ENCODE data around the gene FGF9. TPM values are rescaled to one million over a fixed set of nuclear protein-coding genes. Genes with fewer than 3 reads are reported as not detected.
A peak's percentile ranks its signal among the peaks of the same experiment; 100 is the strongest.

The FGF9 gene
- polyA plus RNA-seq, 2 of the 4 experiments (the other 2 are of a cell fraction), result not detected

GRCh38 chr13:21676611-21677021, 5.7 kb downstream of the FGF9 start:
- FAIRE-seq (no peak), DNase-seq (ENCODE audit: low read depth in 1 of 2, low spot score in 1 of 2) (no peak), ATAC-seq (peak in 1 of 2 experiments; percentile 54; a peak in 3 of 6 replicates)
- peaks cover 19% of the 10 kb centered on the region; the same call in 2 of the 3 replicates for H3K4me1 ChIP-seq
- no peaks in the 10 kb centered on the region for H3K9me3 ChIP-seq
- H3K27ac ChIP-seq, result no peak overlapping the region
- no peak overlapping the region for H3K4me3 ChIP-seq
- ChIA-PET CTCF (no interaction called here), POLR2A (no interaction called here)
- 38% methylated on average over 4 of the region's 6 CpGs for WGBS (ENCODE audit: missing lambda C conversion rate)
- no peak overlapping the region for H3K4me2 ChIP-seq
- TF ChIP-seq MAZ (IDR thresholded peaks at IDR 0.05; ENCODE audit: borderline replicate concordance, low read depth, low read length) (no peak), RAD21 (conservative IDR thresholded peaks at IDR 0.05 in 1 of 2, IDR thresholded peaks at IDR 0.05 in 1 of 2) (0 out of 5 replicates have a peak, but pooled peaks of 1 of the 2 experiments have one; percentile 11), TP53 (CRISPR knock-in tag; IDR thresholded peaks at IDR 0.05) (no peak), POLR2A (IDR thresholded peaks at IDR 0.05; ENCODE audit: low read length) (no peak)

GRCh38 chr13:21677075-21677623, 6.3 kb downstream of the FGF9 start:
- TF ChIP-seq E2F6 (IDR thresholded peaks at IDR 0.05; ENCODE audit: borderline replicate concordance, low read depth) (no peak), MAZ (IDR thresholded peaks at IDR 0.05; ENCODE audit: borderline replicate concordance, low read depth, low read length) (no peak), NPAS2 (CRISPR knock-in tag; IDR thresholded peaks at IDR 0.05; ENCODE audit: borderline replicate concordance) (no peak), ESRRA (IDR thresholded peaks at IDR 0.05; ENCODE audit: borderline replicate concordance, low read length) (no peak), HDAC2 (IDR thresholded peaks at IDR 0.05) (no peak), HEYL (CRISPR knock-in tag; IDR thresholded peaks at IDR 0.05) (no peak), HOXB13 (CRISPR knock-in tag; IDR thresholded peaks at IDR 0.05; ENCODE audit: low read depth) (no peak), EP300 (IDR thresholded peaks at IDR 0.05) (no peak), CEBPB (IDR thresholded peaks at IDR 0.05) (no peak), NR3C1 (IDR thresholded peaks at IDR 0.05) (no peak), JUN (IDR thresholded peaks at IDR 0.05) (no peak), ZC3H11A (IDR thresholded peaks at IDR 0.05) (no peak), RFX5 (IDR thresholded peaks at IDR 0.05) (no peak)
- Histone ChIP-seq H3K4me2 (no peak overlapping the region), H3K9me3 (no peaks in the 10 kb centered on the region), H3K4me1 (peaks cover 14% of the 10 kb centered on the region; the same call in 2 of the 3 replicates), H3K27ac (no peak overlapping the region), H3K4me3 (no peak overlapping the region)
- 15% methylated on average over 3 of the region's 3 CpGs for WGBS (ENCODE audit: missing lambda C conversion rate)
- CTCF ChIA-PET, result no interaction called here
- DNase-seq (ENCODE audit: low read depth in 1 of 2, low spot score in 1 of 2) (no peak), ATAC-seq (no peak), FAIRE-seq (no peak)
- POLR2A ChIA-PET, result no interaction called here

- DNase-seq (ENCODE audit: low read depth in 1 of 2, low spot score in 1 of 2) (no peak), ATAC-seq (no peak), FAIRE-seq (no peak)
- no peak for TF ChIP-seq MYC (IDR thresholded peaks at IDR 0.05; ENCODE audit: borderline replicate concordance, low read length)
- no peak for TF ChIP-seq TFCP2L1 (CRISPR knock-in tag; IDR thresholded peaks at IDR 0.05)
- no peak for TF ChIP-seq KDM5A (IDR thresholded peaks at IDR 0.05)
- no peak for TF ChIP-seq ATOH8 (CRISPR knock-in tag; IDR thresholded peaks at IDR 0.05; ENCODE audit: low read depth)
- no peak for TF ChIP-seq HEYL (CRISPR knock-in tag; IDR thresholded peaks at IDR 0.05)
- no peak for TF ChIP-seq SREBF2 (IDR thresholded peaks at IDR 0.05)
- no peak for TF ChIP-seq FOXS1 (CRISPR knock-in tag; IDR thresholded peaks at IDR 0.05)
- no peak for TF ChIP-seq ZFP36 (IDR thresholded peaks at IDR 0.05; ENCODE audit: borderline replicate concordance, partially characterized antibody)
- no peak for TF ChIP-seq CBX2 (IDR thresholded peaks at IDR 0.05; ENCODE audit: borderline replicate concordance, low read depth)
- no peak for TF ChIP-seq RNF2 (IDR thresholded peaks at IDR 0.05; ENCODE audit: borderline replicate concordance, low read depth)
- no peak for TF ChIP-seq SMC3 (IDR thresholded peaks at IDR 0.05)
- TF ChIP-seq RARB (CRISPR knock-in tag; IDR thresholded peaks at IDR 0.05), result no peak
- TF ChIP-seq JUN (IDR thresholded peaks at IDR 0.05), result no peak
- no peak for TF ChIP-seq MAZ (IDR thresholded peaks at IDR 0.05; ENCODE audit: borderline replicate concordance, low read depth, low read length)
- 41% methylated on average over 6 of the region's 6 CpGs for WGBS (ENCODE audit: missing lambda C conversion rate)
- CTCF ChIA-PET, result no interaction called here
- Histone ChIP-seq H3K4me1 (no peaks in the 10 kb centered on the region), H3K27ac (no peak overlapping the region), H3K4me3 (no peak overlapping the region), H3K9me3 (no peaks in the 10 kb centered on the region), H3K4me2 (no peak overlapping the region)
- POLR2A ChIA-PET, result no interaction called here
These were observed 12.3 kb downstream of the FGF9 start for GRCh38 chr13:21683034-21683733.

All from A549 (cell line).